GM12878 (cell line): ENCODE measurements around the gene CD48. TPM values are rescaled to one million over a fixed set of nuclear protein-coding genes. Genes with fewer than 3 reads are reported as not detected.
A peak's percentile ranks its signal among the peaks of the same experiment; 100 is the strongest.

Experiments
- ATAC-seq: fragments of 200-7000 bp; cut with Tn5 transposase; 3 replicates; pipeline ENCODE4 v1.9.1; 2020; ENCODE audit warnings: mild to moderate bottlenecking, moderate library complexity
- BruUV-seq: library from RNA; stranded (reverse); fragments of 400-500 nt; replicated peaks from 2 replicates; lab custom pipeline; 2021; lab: Mats Ljungman, UMichigan
- CTCF ChIA-PET: fragments of 300-600 bp; sonication (Branson Sonifier 250); formaldehyde crosslinking; extraction: SDS; loops from one replicate; lab custom pipeline; 2021; ENCODE audit warnings: inconsistent platforms; lab: Yijun Ruan, JAX
- POLR2A ChIA-PET: fragments of 350-600 bp; formaldehyde crosslinking; extraction: SDS; loops from one replicate; lab custom pipeline; 2021; ENCODE audit warnings: inconsistent platforms; lab: Charles Lee
- RAD21 ChIA-PET: fragments of 300-600 bp; sonication (Branson Sonifier 250); formaldehyde crosslinking; loops from one replicate; lab custom pipeline; 2023; ENCODE audit warnings: antibody characterized with exemption; ENCODE audit not compliant: unreplicated experiment; lab: Charles Lee
- SMC1A ChIA-PET: fragments of 300-600 bp; sonication (Branson Sonifier 250); formaldehyde crosslinking; loops from one replicate; lab custom pipeline; 2023; ENCODE audit not compliant: unreplicated experiment, uncharacterized antibody; lab: Charles Lee
- DNase-seq: peaks from one replicate; pipeline ENCODE4 v3.0.0-alpha.2; 2011; ENCODE audit warnings: low read depth, low spot score
- FAIRE-seq: peaks from 3 replicates; lab custom pipeline; 2011; peaks lifted over from hg19 to GRCh38; lab: Jason Lieb, UNC
- H2AFZ ChIP-seq: 2 replicates; pipeline ENCODE4 v1.6.0; 2011; ENCODE audit warnings: low read depth, low read length, control low read depth; ENCODE audit not compliant: control insufficient read depth
- H3K27ac ChIP-seq: 2 replicates; pipeline ENCODE4 v1.5.1; 2011; ENCODE audit warnings: control low read depth; ENCODE audit not compliant: control insufficient read depth, insufficient read depth
- H3K27me3 ChIP-seq, 2 experiments: replicated peaks in 1 of 2; 2 replicates each; pipeline versions ENCODE4 v1.6.0 to v1.6.1; 2011; ENCODE audit warnings: low read length in 1 of 2; ENCODE audit not compliant: control insufficient read depth in 2 of 2, insufficient read depth in 2 of 2
- H3K36me3 ChIP-seq, 2 experiments: 2 replicates each; pipeline ENCODE4 v1.5.1; 2011; ENCODE audit warnings: low read length in 1 of 2; ENCODE audit not compliant: control insufficient read depth in 2 of 2, insufficient read depth in 2 of 2
- H3K4me1 ChIP-seq: 2 replicates; pipeline ENCODE4 v1.6.1; 2011; ENCODE audit warnings: mild to moderate bottlenecking, low read length, moderate library complexity, mixed read lengths; ENCODE audit not compliant: control insufficient read depth, insufficient read depth
- H3K4me2 ChIP-seq: 2 replicates; pipeline ENCODE4 v1.6.0; 2011; ENCODE audit warnings: control low read depth; ENCODE audit not compliant: control insufficient read depth, insufficient read depth
- H3K4me3 ChIP-seq: fragments of 200-600 bp; sonication (generic); 2 replicates; pipeline ENCODE4 v1.5.1; 2016
- H3K79me2 ChIP-seq: 2 replicates; pipeline ENCODE4 v1.6.0; 2011; ENCODE audit warnings: low read length; ENCODE audit not compliant: control insufficient read depth, insufficient read depth
- H3K9ac ChIP-seq: 2 replicates; pipeline ENCODE4 v1.8.0; 2011; ENCODE audit warnings: low read length, control low read depth, mixed read lengths; ENCODE audit not compliant: control insufficient read depth, insufficient read depth
- H3K9me3 ChIP-seq: replicated peaks from 3 replicates; pipeline ENCODE4 v1.5.1; 2011; ENCODE audit warnings: mild to moderate bottlenecking, low read length; ENCODE audit not compliant: control insufficient read depth, insufficient read depth
- H4K20me1 ChIP-seq: 2 replicates; pipeline ENCODE4 v1.6.0; 2011; ENCODE audit not compliant: control insufficient read depth, insufficient read depth
- BACH1 ChIP-seq: fragments of 450-650 bp; IDR thresholded peaks from 2 replicates; pipeline ENCODE4 v1.6.1; 2017; ENCODE audit warnings: mild to moderate bottlenecking, borderline replicate concordance
- BHLHE40 ChIP-seq, 2 experiments: fragments of 450-650 bp in 1 of 2; IDR thresholded peaks; 2 replicates each; pipeline ENCODE4 v1.6.1; 2011 to 2017; ENCODE audit warnings: low read depth in 2 of 2, borderline replicate concordance in 1 of 2, improper control_type of control experiment in 1 of 2, low read length in 1 of 2, mild to moderate bottlenecking in 1 of 2
- EP300 ChIP-seq, 2 experiments: fragments of 150-350 bp in 1 of 2; IDR thresholded peaks; 2 replicates each; pipeline ENCODE4 v1.6.1; 2011 to 2012; ENCODE audit warnings: low read depth in 2 of 2, low read length in 2 of 2, borderline replicate concordance in 1 of 2, improper control_type of control experiment in 1 of 2, inconsistent platforms in 1 of 2; ENCODE audit not compliant: control insufficient read depth in 1 of 2
- ESRRA ChIP-seq: IDR thresholded peaks from 2 replicates; pipeline ENCODE4 v1.6.1; 2012; ENCODE audit warnings: mild to moderate bottlenecking, low read length, improper control_type of control experiment
- ETV6 ChIP-seq, 2 experiments: fragments of 450-650 bp in 1 of 2; IDR thresholded peaks in 1 of 2; conservative IDR thresholded peaks in 1 of 2; 2 replicates each; pipeline ENCODE4 v1.6.1; 2014; ENCODE audit warnings: antibody characterized with exemption in 1 of 2, borderline replicate concordance in 1 of 2, low read depth in 1 of 2, mild to moderate bottlenecking in 1 of 2, moderate library complexity in 1 of 2
- EZH2 ChIP-seq: IDR thresholded peaks from 2 replicates; pipeline ENCODE4 v1.6.1; 2012; ENCODE audit warnings: low read depth, mild to moderate bottlenecking, control low read depth, inconsistent platforms, low read length, borderline replicate concordance; ENCODE audit not compliant: control insufficient read depth
- HDAC2 ChIP-seq: fragments of 200-600 bp; sonication (generic); IDR thresholded peaks from 2 replicates; pipeline ENCODE4 v1.6.1; 2017
- HDAC6 ChIP-seq: fragments of 200-600 bp; sonication (generic); IDR thresholded peaks from one replicate; pipeline ENCODE4 v1.8.0; 2017; ENCODE audit warnings: antibody characterized with exemption; ENCODE audit not compliant: unreplicated experiment
- IKZF1 ChIP-seq: fragments of 450-650 bp; conservative IDR thresholded peaks from 2 replicates; pipeline ENCODE4 v1.6.1; 2017; ENCODE audit warnings: antibody characterized with exemption, mild to moderate bottlenecking
- MXI1 ChIP-seq: fragments of 150-350 bp; IDR thresholded peaks from 2 replicates; pipeline ENCODE4 v1.6.1; 2011; ENCODE audit warnings: low read depth, mild to moderate bottlenecking, inconsistent platforms, low read length, improper control_type of control experiment
- NBN ChIP-seq: fragments of 450-650 bp; IDR thresholded peaks from 2 replicates; pipeline ENCODE4 v1.6.1; 2016
- POLR2AphosphoS2 ChIP-seq: IDR thresholded peaks from 2 replicates; pipeline ENCODE4 v1.6.1; 2011; ENCODE audit warnings: low read depth, mild to moderate bottlenecking, low read length, improper control_type of control experiment, moderate library complexity
- POLR2AphosphoS5 ChIP-seq: IDR thresholded peaks from 2 replicates; pipeline ENCODE4 v1.6.1; 2011; ENCODE audit warnings: mild to moderate bottlenecking, low read length, inconsistent platforms
- RELB ChIP-seq: fragments of 450-650 bp; IDR thresholded peaks from 2 replicates; pipeline ENCODE4 v1.6.1; 2017; ENCODE audit warnings: low read depth, mild to moderate bottlenecking, moderate library complexity
- RFX5 ChIP-seq: IDR thresholded peaks from 2 replicates; pipeline ENCODE4 v1.6.1; 2011; ENCODE audit warnings: low read depth, low read length, improper control_type of control experiment
- RUNX3 ChIP-seq: IDR thresholded peaks from 2 replicates; pipeline ENCODE4 v1.6.1; 2012; ENCODE audit warnings: low read length, inconsistent platforms
- SMAD1 ChIP-seq: fragments of 450-650 bp; IDR thresholded peaks from 2 replicates; pipeline ENCODE4 v1.6.1; 2018; ENCODE audit warnings: mild to moderate bottlenecking, low read depth; ENCODE audit not compliant: partially characterized antibody
- TCF3 ChIP-seq: IDR thresholded peaks from 2 replicates; pipeline ENCODE4 v1.6.1; 2012; ENCODE audit warnings: low read depth, mild to moderate bottlenecking, low read length, borderline replicate concordance; ENCODE audit not compliant: insufficient read depth
- WRNIP1 ChIP-seq: IDR thresholded peaks from 2 replicates; pipeline ENCODE4 v1.6.1; 2011; ENCODE audit warnings: low read depth, low read length, improper control_type of control experiment, borderline replicate concordance
- YY1 ChIP-seq: IDR thresholded peaks from 2 replicates; pipeline ENCODE4 v1.6.1; 2011; ENCODE audit warnings: low read depth, mild to moderate bottlenecking, low read length
- ZNF207 ChIP-seq: fragments of 450-650 bp; IDR thresholded peaks from 2 replicates; pipeline ENCODE4 v1.6.1; 2014; ENCODE audit warnings: antibody characterized with exemption, mild to moderate bottlenecking, borderline replicate concordance
- WGBS: methylation state at CpG from one replicate; pipeline ENCODE4 v1.1.6; 2016; ENCODE audit warnings: low lambda C conversion rate; ENCODE audit not compliant: insufficient replicate concordance, insufficient coverage; ENCODE audit errors: missing lambda C conversion rate; 5-methylcytosine and 5-hydroxymethylcytosine counted together
- in situ Hi-C: fragments of 300-500 bp; cut with MboI; formaldehyde crosslinking; loops from 9 replicates; pipeline ENCODE4 v1.14.3; 2018; ENCODE audit warnings: mixed read lengths
- intact Hi-C: fragments of 100-400 bp; cut with micrococcal nuclease; formaldehyde crosslinking; loops from one replicate; pipeline ENCODE4 v1.14.2; 2022; ENCODE audit not compliant: unreplicated experiment
- polyA plus RNA-seq, 11 experiments: library from polyadenylated mRNA; depleted of rRNA in 4 of 11; unstranded in 6 of 11; stranded (reverse) in 5 of 11; fragments of >200 nt; fragmentation: Nextera tagmentation in 4 of 11; fragmentation: Illumina TruSeq in 1 of 11; extraction: Ambion mirVana in 4 of 11; extraction: Trizol in 1 of 11; gene quantifications; 1 replicate in 1 of 11; 2 replicates in 10 of 11; pipeline versions ENCODE4 v1.2.1 to v1.2.3, GENCODE V29; 2011 to 2016; ENCODE audit warnings: inconsistent platforms in 2 of 11, missing spikeins in 2 of 11, low read depth in 1 of 11
- total RNA-seq, 4 experiments: library from RNA; depleted of rRNA in 3 of 4; stranded (reverse); fragments of >200 nt in 3 of 4; fragmentation: Illumina TruSeq in 1 of 4; extraction: Trizol in 1 of 4; gene quantifications; 2 replicates each; pipeline versions ENCODE4 v1.2.1 to v1.2.3, GENCODE V29; 2013 to 2021

Gene CD48
- total and polyA plus RNA-seq, 10 of the 15 experiments (the other 5 are each of a cell fraction or from before 2014, with no cell fraction given) = 302 to 1,315 (median 430) TPM

GRCh38 chr1:160712525-160713080, 981 bp upstream of the CD48 start (continued):
- TF ChIP-seq EP300 (IDR thresholded peaks at IDR 0.05; ENCODE audit: borderline replicate concordance in 1 of 2, control insufficient read depth in 1 of 2, low read depth in 2 of 2, low read length in 2 of 2) (0 out of 4 replicates have a peak, but pooled peaks have one; percentile 6 to 30), BACH1 (0 out of 2 replicates have a peak, but pooled peaks have one; percentile 63), ETV6 (conservative IDR thresholded peaks at IDR 0.05 in 1 of 2, IDR thresholded peaks at IDR 0.05 in 1 of 2; ENCODE audit: borderline replicate concordance in 1 of 2, low read depth in 1 of 2) (peak in 1 of 2 experiments; percentile 69; a peak in 2 of 4 replicates), BHLHE40 (IDR thresholded peaks at IDR 0.05; ENCODE audit: borderline replicate concordance in 1 of 2, low read depth in 2 of 2, low read length in 1 of 2) (peak in 1 of 2 experiments; percentile 48; a peak in 1 of 4 replicates), RUNX3 (peak; percentile 21; the same call in 1 of the 2 replicates), YY1 (peak; percentile 43; the same call in 1 of the 2 replicates)
- TF ChIP-seq, all 136 proteins: peak for 38; not testable (repeated sequence) for 98

DNA sequence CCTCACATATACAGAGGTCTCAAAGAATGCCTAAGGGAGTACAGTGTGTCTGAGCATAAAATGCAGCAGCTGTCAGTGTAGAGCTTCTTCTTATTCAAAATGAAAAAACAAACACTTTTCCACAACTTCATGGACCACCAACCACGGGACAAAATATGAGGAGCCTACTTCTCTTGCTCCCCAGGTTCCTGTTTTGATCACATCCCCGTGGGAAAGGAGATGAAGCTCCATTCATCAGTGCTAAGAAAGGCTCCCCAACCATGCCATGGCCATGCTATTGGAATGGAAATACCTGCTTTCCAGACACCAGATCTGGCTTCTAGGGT, 383 bp downstream of the CD48 start:
- ChIA-PET RAD21 (interaction anchor here (0.8 to 4.9 kb wide), 17 partner anchors 8 to 162 kb away, joined by 3 to 74 read pairs (median 8); partner anchors contain the start of genes SLAMF1 and SLAMF7), CTCF (interaction anchor here (0.7 to 6.8 kb wide), 15 partner anchors 13 to 240 kb away, joined by 3 to 102 read pairs (median 7); no protein-coding TSS in a partner anchor), SMC1A (interaction anchor here (0.8 to 7.1 kb wide), 21 partner anchors 11 to 162 kb away, joined by 3 to 149 read pairs (median 5); partner anchors contain the start of genes CD244, SLAMF1 and SLAMF7), POLR2A (interaction anchor here (0.6 to 5.8 kb wide), 14 partner anchors 14 to 142 kb away, joined by 3 to 73 read pairs (median 6); partner anchors contain the start of genes LY9 and SLAMF1)
- in situ Hi-C loops (no loop called here), intact Hi-C loops (loop anchor here (1.0 to 5.0 kb wide), 2 partner anchors 30 to 34 kb away; no protein-coding TSS in a partner anchor)
- H3K4me3 ChIP-seq = peak overlapping the region; percentile 93
- TSS peak; percentile 62 for BruUV-seq
- no peaks in the 10 kb centered on the region; a peak in 2 of 4 replicates for H3K36me3 ChIP-seq
- H3K9me3 ChIP-seq = no peaks in the 10 kb centered on the region
- H3K79me2 ChIP-seq = peaks cover 70% of the 10 kb centered on the region
- H3K27me3 ChIP-seq = no peaks in the 10 kb centered on the region
- FAIRE-seq (no peak), DNase-seq (no peak), ATAC-seq (no peak)
- peak overlapping the region; percentile 100 for H3K27ac ChIP-seq
- peaks cover 18% of the 10 kb centered on the region for H3K4me1 ChIP-seq
- H3K4me2 ChIP-seq = peak overlapping the region; percentile 88
- H2AFZ ChIP-seq = no peak overlapping the region
- WGBS = 0% methylated on average over 2 of the region's 2 CpGs
- no peaks in the 10 kb centered on the region for H4K20me1 ChIP-seq
- H3K9ac ChIP-seq = peak overlapping the region; percentile 100
- no peak for TF ChIP-seq MXI1
- TF ChIP-seq ESRRA = no peak
- TF ChIP-seq ZNF207 = no peak
- no peak for TF ChIP-seq TCF3
- no peak for TF ChIP-seq IKZF1
- TF ChIP-seq HDAC2 = no peak
- no peak for TF ChIP-seq BHLHE40 (IDR thresholded peaks at IDR 0.05; ENCODE audit: borderline replicate concordance in 1 of 2, low read depth in 2 of 2, low read length in 1 of 2)
- TF ChIP-seq BACH1 = no peak
- peak; percentile 7; the same call in 1 of the 2 replicates for TF ChIP-seq WRNIP1
- no peak for TF ChIP-seq POLR2AphosphoS5
- no peak for TF ChIP-seq POLR2AphosphoS2
- TF ChIP-seq NBN = no peak
- TF ChIP-seq RELB = no peak
- peak; percentile 52 for TF ChIP-seq HDAC6
- TF ChIP-seq SMAD1 = no peak
- no peak for TF ChIP-seq RFX5
- no peak for TF ChIP-seq EZH2
